Stimulated activated naive CD8-positive, alpha-beta T cell treated with anti-CD3 and anti-CD28 coated beads, Interleukin-15, Interleukin-2, amounts not matched to agents 100 ng/mL and 50 ng/mL, for 24 hours (primary cell): ENCODE measurements around the gene PRPSAP2.

ENCODE experiments used
- H3K27ac Mint-ChIP-seq: one replicate; pipeline ENCODE4 v1.8.0; 2021; ENCODE audit warnings: mild to moderate bottlenecking, mixed read lengths
- H3K27me3 Mint-ChIP-seq: one replicate; pipeline ENCODE4 v1.8.0; 2021; ENCODE audit warnings: mixed read lengths
- H3K36me3 Mint-ChIP-seq: one replicate; pipeline ENCODE4 v1.8.0; 2021; ENCODE audit warnings: low read depth, mixed read lengths
- H3K4me1 Mint-ChIP-seq: one replicate; pipeline ENCODE4 v1.8.0; 2021; ENCODE audit warnings: low read depth, mixed read lengths
- H3K4me3 Mint-ChIP-seq: one replicate; pipeline ENCODE4 v1.8.0; 2021; ENCODE audit warnings: mild to moderate bottlenecking, mixed read lengths
- H3K9me3 Mint-ChIP-seq: one replicate; pipeline ENCODE4 v1.8.0; 2021; ENCODE audit warnings: mixed read lengths

The PRPSAP2 gene

DNA sequence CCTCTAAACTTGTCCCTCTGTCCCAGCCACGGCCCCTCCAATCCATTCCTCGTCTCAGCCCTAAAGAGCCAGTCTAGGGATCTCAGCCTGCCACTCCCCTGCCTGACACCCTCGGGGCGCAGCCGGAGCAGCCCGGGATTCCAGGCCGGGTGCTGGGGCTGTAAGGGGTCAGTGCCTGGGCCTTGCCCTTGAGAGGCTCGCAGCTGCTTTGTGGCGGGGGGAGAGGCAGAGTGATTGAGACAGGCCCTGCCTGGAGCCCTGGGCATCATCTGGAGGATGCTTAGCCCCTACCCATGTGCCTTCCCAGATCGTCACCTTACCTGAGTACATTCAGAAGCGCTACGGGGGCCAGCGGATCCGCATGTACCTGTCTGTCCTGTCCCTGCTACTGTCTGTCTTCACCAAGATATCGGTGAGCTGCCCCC is 102.3 kb downstream of the PRPSAP2 start:
- H3K27me3 Mint-ChIP-seq = no peaks in the 10 kb centered on the region
- no peak overlapping the region for H3K4me3 Mint-ChIP-seq
- peaks cover 38% of the 10 kb centered on the region for H3K4me1 Mint-ChIP-seq
- no peak overlapping the region for H3K27ac Mint-ChIP-seq
- no peaks in the 10 kb centered on the region for H3K9me3 Mint-ChIP-seq
- no peaks in the 10 kb centered on the region for H3K36me3 Mint-ChIP-seq

- H3K9me3 Mint-ChIP-seq = no peaks in the 10 kb centered on the region
- H3K27me3 Mint-ChIP-seq = no peaks in the 10 kb centered on the region
- H3K4me1 Mint-ChIP-seq = peaks cover 33% of the 10 kb centered on the region
- no peaks in the 10 kb centered on the region for H3K36me3 Mint-ChIP-seq
- no peak overlapping the region for H3K27ac Mint-ChIP-seq
- H3K4me3 Mint-ChIP-seq = no peak overlapping the region
Measured at GRCh38 chr17:18960803-18961511, 103.0 kb downstream of the PRPSAP2 start.

- Mint-ChIP-seq H3K36me3 (no peaks in the 10 kb centered on the region), H3K4me3 (no peak overlapping the region), H3K27ac (peak overlapping the region; percentile 83), H3K27me3 (no peaks in the 10 kb centered on the region), H3K9me3 (no peaks in the 10 kb centered on the region), H3K4me1 (peaks cover 27% of the 10 kb centered on the region)
Measured at GRCh38 chr17:18961634-18962493, 103.9 kb downstream of the PRPSAP2 start.

GRCh38 chr17:18962494-18962815 is 104.5 kb downstream of the PRPSAP2 start:
- H3K4me3 Mint-ChIP-seq = peak overlapping the region; percentile 20
- no peaks in the 10 kb centered on the region for H3K9me3 Mint-ChIP-seq
- peak overlapping the region; percentile 83 for H3K27ac Mint-ChIP-seq
- H3K36me3 Mint-ChIP-seq = no peaks in the 10 kb centered on the region
- H3K4me1 Mint-ChIP-seq = peaks cover 26% of the 10 kb centered on the region
- H3K27me3 Mint-ChIP-seq = no peaks in the 10 kb centered on the region

DNA sequence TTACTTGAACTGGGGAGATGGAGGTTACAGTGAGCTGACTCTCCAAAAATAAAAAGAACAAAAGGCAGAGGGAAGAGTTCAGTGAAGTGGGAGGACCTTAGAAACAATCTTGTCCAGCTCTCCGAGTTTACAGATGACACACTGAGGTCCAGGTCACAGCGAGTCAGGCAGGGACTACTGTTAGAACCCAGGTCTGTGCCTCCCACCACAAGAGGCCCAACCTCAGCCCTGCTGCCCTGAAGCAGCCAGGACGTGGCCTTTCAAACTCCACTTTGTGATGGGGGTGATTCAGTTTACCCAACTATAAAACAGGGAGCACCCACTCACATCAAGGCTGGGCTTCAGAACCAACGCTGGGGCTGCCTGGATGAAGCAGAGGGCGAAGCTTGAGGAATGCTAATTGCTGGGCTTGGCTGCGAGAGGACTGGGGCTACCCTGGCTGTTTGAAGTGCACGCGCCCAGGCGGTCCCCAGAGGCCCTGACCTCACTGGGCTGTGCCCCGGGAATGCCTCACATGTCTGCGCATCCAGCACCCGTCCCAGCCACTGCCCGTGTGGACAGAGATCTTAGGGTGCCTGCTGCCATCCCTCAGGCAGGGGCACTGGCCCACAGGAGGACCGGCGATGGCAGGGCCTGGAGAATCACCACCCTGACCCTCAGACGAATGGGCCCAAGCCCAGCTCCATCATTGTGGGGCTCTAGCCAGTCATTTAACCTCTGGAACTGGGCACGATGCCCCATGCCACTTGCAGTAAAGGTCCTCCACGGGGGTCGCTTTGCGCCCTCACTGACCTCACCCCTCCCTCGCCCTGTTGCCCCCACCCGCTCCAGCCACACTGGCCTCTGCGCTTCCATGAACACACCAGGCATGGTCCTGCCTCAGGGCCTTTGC is 105.4 kb downstream of the PRPSAP2 start:
- H3K27ac Mint-ChIP-seq = no peak overlapping the region

DNA sequence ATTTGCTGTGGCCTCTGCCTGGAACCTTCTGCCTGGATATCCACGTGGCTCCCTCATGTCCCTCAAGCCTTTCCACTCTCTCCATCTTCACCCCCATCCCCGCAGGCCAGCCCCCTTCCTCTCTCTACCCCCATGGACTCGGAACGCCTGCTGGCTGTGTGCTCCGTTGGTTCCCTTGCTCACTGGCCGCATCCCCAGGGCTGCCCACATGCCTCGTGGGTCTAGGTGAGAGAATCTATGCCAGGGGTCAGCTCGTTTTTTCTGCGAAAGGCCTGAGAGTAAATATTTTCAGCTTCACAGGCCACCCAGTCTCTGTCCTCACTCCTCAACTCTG is 106.1 kb downstream of the PRPSAP2 start:
- H3K27ac Mint-ChIP-seq = no peak overlapping the region
- no peak overlapping the region for H3K4me3 Mint-ChIP-seq
- peaks cover 26% of the 10 kb centered on the region for H3K4me1 Mint-ChIP-seq
- no peaks in the 10 kb centered on the region for H3K9me3 Mint-ChIP-seq
- no peaks in the 10 kb centered on the region for H3K27me3 Mint-ChIP-seq
- no peaks in the 10 kb centered on the region for H3K36me3 Mint-ChIP-seq

More for the DNA sequence above, 105.4 kb downstream of the PRPSAP2 start:
- H3K9me3 Mint-ChIP-seq = no peaks in the 10 kb centered on the region
- no peaks in the 10 kb centered on the region for H3K36me3 Mint-ChIP-seq
- peaks cover 26% of the 10 kb centered on the region for H3K4me1 Mint-ChIP-seq
- H3K27me3 Mint-ChIP-seq = no peaks in the 10 kb centered on the region
- no peak overlapping the region for H3K4me3 Mint-ChIP-seq

- peaks cover 30% of the 10 kb centered on the region for H3K4me1 Mint-ChIP-seq
- H3K27me3 Mint-ChIP-seq = no peaks in the 10 kb centered on the region
- H3K27ac Mint-ChIP-seq = no peak overlapping the region
- no peak overlapping the region for H3K4me3 Mint-ChIP-seq
- no peaks in the 10 kb centered on the region for H3K9me3 Mint-ChIP-seq
- no peaks in the 10 kb centered on the region for H3K36me3 Mint-ChIP-seq
Measured at GRCh38 chr17:18964550-18964949, 106.6 kb downstream of the PRPSAP2 start.

DNA sequence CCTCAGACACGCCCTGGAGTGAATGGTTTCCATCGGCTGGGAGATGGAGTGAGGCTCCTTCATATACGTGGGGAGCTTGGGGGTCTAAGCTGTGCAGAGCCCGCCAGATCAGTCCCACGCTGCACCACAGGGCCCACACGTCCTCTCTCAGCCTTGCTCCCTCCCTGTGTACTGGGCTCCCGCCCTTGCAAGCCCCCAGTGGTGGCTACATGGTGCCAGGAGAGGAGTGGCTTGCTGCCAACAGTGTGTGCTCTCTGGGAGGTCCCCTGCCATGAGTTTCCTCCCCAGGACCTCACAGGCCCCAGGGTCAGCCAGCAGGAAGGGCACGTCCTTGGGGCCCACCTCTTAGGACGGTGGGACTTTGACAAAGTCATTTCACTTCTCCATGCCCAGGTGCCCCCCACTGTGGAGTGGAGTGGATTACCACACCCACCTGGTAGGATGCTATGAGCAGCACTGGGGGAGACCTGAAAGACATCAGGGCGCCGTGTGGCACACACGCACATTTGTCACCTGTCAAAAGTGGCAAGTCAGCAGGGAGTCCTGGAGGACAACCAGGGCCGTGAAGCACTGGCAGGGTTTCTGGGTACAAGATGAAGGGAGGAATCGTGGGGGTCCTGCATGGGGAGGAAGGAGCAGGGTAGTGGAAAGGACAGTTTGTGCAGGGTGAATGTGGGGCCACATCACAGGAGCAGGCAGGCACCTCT is 107.8 kb downstream of the PRPSAP2 start:
- Mint-ChIP-seq H3K27ac (no peak overlapping the region), H3K4me1 (peaks cover 34% of the 10 kb centered on the region), H3K4me3 (no peak overlapping the region), H3K36me3 (peaks cover 5% of the 10 kb centered on the region), H3K27me3 (no peaks in the 10 kb centered on the region), H3K9me3 (no peaks in the 10 kb centered on the region)

- H3K36me3 Mint-ChIP-seq = peaks cover 7% of the 10 kb centered on the region
- no peaks in the 10 kb centered on the region for H3K27me3 Mint-ChIP-seq
- H3K9me3 Mint-ChIP-seq = no peaks in the 10 kb centered on the region
- no peak overlapping the region for H3K4me3 Mint-ChIP-seq
- peaks cover 21% of the 10 kb centered on the region for H3K4me1 Mint-ChIP-seq
- H3K27ac Mint-ChIP-seq = no peak overlapping the region
Measured at GRCh38 chr17:18966831-18967624, 109.1 kb downstream of the PRPSAP2 start.

DNA sequence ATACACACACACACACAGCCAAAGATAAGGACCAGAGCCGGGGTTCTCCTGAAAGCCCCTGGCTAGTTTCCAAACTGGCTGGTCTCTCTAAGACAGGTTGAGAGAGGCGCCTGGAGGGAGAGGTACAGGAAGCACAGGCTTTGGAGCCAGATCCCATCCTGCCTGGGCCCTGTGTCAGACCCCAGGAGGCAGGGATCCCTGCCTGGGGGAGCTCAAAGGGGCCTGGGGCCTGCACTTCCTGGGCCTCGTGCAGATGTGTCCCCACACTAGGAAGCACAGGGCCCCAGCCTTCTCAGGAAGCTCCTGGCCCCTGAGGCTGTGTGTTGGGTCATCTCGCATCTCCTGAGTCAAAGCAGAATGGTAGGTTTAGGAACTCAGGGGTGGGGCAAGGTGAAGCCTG is 110.0 kb downstream of the PRPSAP2 start:
- H3K27ac Mint-ChIP-seq = no peak overlapping the region
- H3K27me3 Mint-ChIP-seq = no peaks in the 10 kb centered on the region
- peaks cover 13% of the 10 kb centered on the region for H3K4me1 Mint-ChIP-seq
- no peak overlapping the region for H3K4me3 Mint-ChIP-seq
- H3K9me3 Mint-ChIP-seq = no peaks in the 10 kb centered on the region
- peaks cover 7% of the 10 kb centered on the region for H3K36me3 Mint-ChIP-seq

DNA sequence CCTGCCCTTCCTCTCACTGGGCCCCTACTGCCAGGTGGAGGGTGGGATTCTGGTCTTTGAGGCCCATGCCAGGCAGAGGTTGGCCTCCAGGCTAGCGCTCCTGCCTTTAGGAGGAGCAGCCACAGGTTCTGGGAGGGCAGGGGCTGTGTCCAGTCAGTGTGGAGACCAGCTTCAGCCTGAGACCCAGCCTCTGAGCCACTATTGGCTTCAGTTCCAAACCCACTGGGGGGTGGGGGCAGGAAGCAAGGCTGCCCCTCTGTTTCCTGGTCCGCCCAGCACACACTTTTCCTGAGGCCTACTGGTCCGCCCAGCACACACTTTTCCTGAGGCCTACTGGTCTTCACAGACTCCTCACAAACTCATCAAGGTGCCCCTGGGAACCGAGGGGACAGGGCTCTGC is 110.4 kb downstream of the PRPSAP2 start:
- Mint-ChIP-seq H3K4me3 (no peak overlapping the region), H3K9me3 (no peaks in the 10 kb centered on the region), H3K36me3 (peaks cover 10% of the 10 kb centered on the region), H3K4me1 (peaks cover 10% of the 10 kb centered on the region), H3K27ac (no peak overlapping the region), H3K27me3 (no peaks in the 10 kb centered on the region)

DNA sequence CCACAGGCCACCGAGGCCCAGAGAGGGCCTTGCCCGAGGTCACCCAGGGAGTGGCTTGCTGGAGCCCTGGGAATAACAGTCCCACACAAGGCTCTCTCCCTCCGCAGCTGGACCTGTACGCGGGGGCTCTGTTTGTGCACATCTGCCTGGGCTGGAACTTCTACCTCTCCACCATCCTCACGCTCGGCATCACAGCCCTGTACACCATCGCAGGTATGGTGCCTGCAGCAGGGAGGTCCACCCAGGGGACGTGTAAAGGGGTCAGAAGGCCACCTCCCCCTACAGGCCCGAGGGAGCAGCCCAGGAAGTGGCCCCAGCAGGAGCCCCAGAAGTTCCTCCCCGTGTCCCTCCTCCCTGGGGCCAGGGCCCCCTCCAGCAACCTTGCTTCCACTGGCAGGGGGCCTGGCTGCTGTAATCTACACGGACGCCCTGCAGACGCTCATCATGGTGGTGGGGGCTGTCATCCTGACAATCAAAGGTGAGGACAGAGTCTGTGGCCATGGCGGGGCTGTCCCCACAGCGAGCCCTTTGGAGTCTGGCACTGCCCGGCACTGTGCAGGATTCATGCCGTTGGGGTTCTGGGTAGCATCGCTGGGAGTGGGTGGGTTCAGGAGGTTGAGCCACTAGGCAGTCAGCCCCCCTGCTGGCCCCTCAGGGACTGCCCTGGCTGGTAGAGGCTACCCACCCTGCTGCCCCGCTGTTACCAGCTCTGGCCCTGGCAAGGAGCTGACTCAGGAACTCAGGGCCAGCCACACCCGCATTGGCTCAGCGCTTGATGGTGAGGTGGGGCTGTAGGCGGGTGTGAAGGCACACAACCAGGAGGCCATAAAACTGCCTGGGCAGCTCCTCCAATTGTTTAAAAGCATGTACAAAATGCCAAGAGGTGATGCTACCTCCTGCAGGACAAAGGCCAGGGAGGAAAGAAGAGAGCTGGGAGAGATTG is 111.3 kb downstream of the PRPSAP2 start:
- Mint-ChIP-seq H3K36me3 (peaks cover 12% of the 10 kb centered on the region), H3K27ac (no peak overlapping the region)

More for the DNA sequence above, 111.3 kb downstream of the PRPSAP2 start:
- Mint-ChIP-seq H3K9me3 (no peaks in the 10 kb centered on the region), H3K27me3 (no peaks in the 10 kb centered on the region), H3K4me1 (peaks cover 15% of the 10 kb centered on the region), H3K4me3 (no peak overlapping the region)
